Omental fat pad (tissue), 4 donors: Measurements from ENCODE around the gene KANSL1. TPM values are rescaled to one million over a fixed set of nuclear protein-coding genes. Genes with fewer than 3 reads are reported as not detected.

Experiments used
- ATAC-seq: fragments of 150-250 bp; one replicate; pipeline ENCODE4 v1.9.1; 2016; ENCODE audit warnings: mild to moderate bottlenecking, moderate library complexity; ENCODE audit not compliant: low FRiP score
- DNase-seq: peaks from one replicate; pipeline ENCODE4 v3.0.0-alpha.2; 2019; ENCODE audit warnings: low spot score
- CTCF ChIP-seq, 3 donors: fragments of 450-650 bp; IDR thresholded peaks; one replicate each; pipeline ENCODE4 v1.5.1; 2016 to 2017; ENCODE audit warnings: antibody characterized with exemption in 3 of 3, mild to moderate bottlenecking in 3 of 3, moderate library complexity in 2 of 3
- total RNA-seq, 4 donors: library from RNA; depleted of rRNA; stranded (reverse); fragments of >200 nt; gene quantifications; one replicate each; pipeline ENCODE4 v1.1.0, GENCODE V29; 2016

The KANSL1 gene
- total RNA-seq, 4 donors from 2014 or later, result 48.9 to 109 (median 57.4) TPM

DNA sequence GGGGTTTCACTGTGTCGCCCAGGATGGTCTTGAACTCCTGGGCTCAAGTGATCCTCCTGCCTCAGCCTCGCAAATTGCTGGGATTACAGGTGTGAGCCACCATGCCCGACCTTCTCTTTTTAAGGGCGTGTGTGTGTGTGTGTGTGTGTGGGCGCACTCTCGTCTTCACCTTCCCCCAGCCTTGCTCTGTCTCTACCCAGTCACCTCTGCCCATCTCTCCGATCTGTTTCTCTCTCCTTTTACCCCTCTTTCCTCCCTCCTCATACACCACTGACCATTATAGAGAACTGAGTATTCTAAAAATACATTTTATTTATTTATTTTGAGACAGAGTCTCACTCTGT, 190.3 kb downstream of the KANSL1 start:
- no peak for TF ChIP-seq CTCF (IDR thresholded peaks at IDR 0.05)
- ATAC-seq, result no peak

GRCh38 chr17:46002311-46002972, 190.8 kb downstream of the KANSL1 start:
- TF ChIP-seq CTCF (IDR thresholded peaks at IDR 0.05), result peak in 2 of 3 donors; percentile 83 to 89
- DNase-seq (peak; percentile 67), ATAC-seq (peak; percentile 87)

More for the DNA sequence above, 190.3 kb downstream of the KANSL1 start:
- no peak for DNase-seq

DNA sequence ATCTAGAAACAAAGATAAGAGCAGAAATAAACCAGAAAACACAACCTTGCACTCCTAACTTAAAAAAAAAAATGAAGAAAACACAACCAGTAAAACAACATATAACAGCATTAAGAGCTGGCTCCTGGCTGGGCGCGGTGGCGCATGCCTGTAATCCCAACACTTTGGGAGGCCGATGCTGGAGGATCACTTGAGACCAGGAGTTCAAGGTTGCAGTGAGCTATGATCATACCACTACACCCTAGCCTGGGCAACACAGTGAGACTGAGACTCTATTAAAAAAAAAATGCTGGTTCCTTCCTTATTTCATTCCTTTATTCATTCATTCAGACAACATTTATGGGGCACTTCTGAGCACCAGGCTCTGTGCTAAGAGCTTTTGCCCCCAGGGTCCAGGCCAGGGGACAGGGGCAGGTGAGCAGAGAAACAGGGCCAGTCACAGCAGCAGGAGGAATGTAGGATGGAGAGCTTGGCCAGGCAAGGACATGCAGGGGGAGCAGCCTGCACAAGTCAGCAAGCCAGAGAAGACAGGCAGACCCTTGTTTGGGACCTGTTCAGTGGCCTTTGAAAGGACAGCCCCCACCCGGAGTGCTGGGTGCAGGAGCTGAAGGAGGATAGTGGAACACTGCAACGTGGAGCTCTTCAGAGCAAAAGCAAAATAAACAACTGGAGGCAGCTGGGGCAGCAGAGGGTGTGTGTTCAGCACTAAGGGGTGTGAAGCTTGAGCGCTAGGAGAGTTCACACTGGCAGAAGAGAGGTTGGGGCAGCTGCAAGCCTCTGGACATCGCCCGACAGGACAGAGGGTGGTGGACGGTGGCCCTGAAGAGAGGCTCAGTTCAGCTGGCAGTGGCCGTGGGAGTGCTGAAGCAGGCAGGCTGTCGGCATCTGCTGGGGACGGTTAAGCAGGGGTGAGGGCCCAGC, 191.6 kb downstream of the KANSL1 start:
- no peak for DNase-seq
- ATAC-seq, result no peak
- TF ChIP-seq CTCF (IDR thresholded peaks at IDR 0.05), result no peak

- ATAC-seq, result no peak
- no peak for TF ChIP-seq CTCF (IDR thresholded peaks at IDR 0.05)
- no peak for DNase-seq
Measured at GRCh38 chr17:46000757-46001156, 192.5 kb downstream of the KANSL1 start.

DNA sequence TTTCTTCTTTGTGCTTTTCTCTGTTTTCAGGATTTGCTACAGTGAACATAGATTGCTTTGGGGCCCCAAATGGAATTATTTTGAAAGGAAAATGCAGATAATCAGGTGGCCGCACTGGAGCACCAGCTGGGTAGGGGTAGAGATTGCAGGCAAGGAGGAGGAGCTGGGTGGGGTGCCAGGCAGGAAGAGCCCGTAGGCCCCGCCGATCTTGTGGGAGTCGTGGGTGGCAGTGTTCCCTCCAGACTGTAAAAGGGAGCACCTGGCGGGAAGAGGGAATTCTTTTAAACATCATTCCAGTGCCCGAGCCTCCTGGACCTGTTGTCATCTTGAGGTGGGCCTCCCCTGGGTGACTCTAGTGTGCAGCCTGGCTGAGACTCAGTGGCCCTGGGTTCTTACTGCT, 192.9 kb downstream of the KANSL1 start:
- DNase-seq, result no peak
- no peak for ATAC-seq

DNA sequence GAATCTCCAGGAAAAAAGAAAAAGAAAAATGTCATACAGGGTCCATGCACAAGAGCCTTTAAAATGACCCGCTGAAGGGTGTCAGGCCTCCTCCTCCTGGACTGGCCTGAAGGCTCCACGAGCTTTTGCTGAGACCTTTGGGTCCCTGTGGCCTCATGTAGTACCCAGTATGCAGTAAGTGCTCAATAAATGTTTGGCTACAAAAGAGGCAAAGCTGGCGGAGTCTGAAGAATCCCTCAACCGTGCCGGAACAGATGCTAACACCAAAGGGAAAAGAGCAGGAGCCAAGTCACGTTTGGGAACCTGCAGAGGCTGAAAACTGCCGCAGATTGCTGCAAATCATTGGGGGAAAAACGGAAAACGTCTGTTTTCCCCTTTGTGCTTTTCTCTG, 193.3 kb downstream of the KANSL1 start:
- ATAC-seq (no peak), DNase-seq (no peak)

More for the DNA sequence above, 192.9 kb downstream of the KANSL1 start:
- TF ChIP-seq CTCF (IDR thresholded peaks at IDR 0.05), result no peak

More for the DNA sequence above, 193.3 kb downstream of the KANSL1 start:
- no peak for TF ChIP-seq CTCF (IDR thresholded peaks at IDR 0.05)
